ENCODE measurements around the gene NPB. TPM values are rescaled to one million over a fixed set of nuclear protein-coding genes. Genes with fewer than 3 reads are reported as not detected.
A peak's percentile ranks its signal among the peaks of the same experiment; 100 is the strongest.

NPB gene
- total RNA-seq, 2 experiments from 2014 or later, result 0.23 TPM; not detected in 1

DNA sequence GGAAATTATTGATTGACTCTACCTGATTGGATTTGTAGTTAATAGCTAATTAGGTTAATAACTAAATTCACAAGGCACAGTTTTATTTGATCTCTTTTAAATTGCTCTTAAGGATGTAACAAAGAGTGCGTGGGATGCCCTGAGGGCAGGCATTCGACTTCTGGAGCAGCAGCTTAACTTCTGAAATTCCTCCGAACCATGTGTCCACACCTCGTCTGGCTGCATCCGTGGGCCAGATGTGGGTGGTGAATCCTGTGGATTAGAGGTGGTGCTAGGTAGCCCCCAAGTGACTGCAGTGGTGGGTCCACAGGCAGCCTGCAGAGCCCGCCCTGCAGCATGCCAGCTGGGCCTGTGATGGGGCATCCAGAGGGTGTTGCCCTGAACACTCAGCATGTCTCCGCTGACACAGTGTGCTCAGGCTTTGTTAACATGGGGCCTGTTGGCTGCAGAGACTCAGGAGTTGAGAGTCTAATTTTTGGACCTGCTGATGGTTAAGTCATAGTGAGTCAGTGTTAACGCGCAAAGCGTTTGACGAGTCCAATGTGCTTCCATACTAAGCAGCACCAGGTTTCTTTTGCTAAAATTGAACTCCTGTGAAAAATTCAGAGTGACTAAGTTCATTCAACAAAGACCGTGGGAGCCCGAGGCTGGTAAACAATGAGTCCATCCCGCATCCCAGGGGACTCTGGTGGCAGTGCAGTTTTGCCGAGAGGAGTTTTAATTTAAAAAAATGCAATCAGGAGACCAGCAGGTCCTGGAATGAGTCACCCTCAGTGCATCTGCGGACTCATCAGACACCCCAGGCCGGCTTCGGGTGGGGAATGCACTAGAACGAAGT, 3.8 kb upstream of the NPB start:
- H3K4me1 Mint-ChIP-seq, result peaks cover 7% of the 10 kb centered on the region
- ATAC-seq, result no peak
- peaks cover 17% of the 10 kb centered on the region for H3K36me3 Mint-ChIP-seq
- DNase-seq, result no peak
- H3K27ac Mint-ChIP-seq, result no peak overlapping the region
- CTCF ChIA-PET, result interaction anchor here (1.1 kb wide), 1 partner anchor 11 kb away, joined by 3 read pairs; no protein-coding TSS in a partner anchor
- H3K27me3 Mint-ChIP-seq, result peaks cover 10% of the 10 kb centered on the region
- no peak overlapping the region for H3K4me3 Mint-ChIP-seq
- H3K9me3 Mint-ChIP-seq (ENCODE audit: low read depth), result no peaks in the 10 kb centered on the region

DNA sequence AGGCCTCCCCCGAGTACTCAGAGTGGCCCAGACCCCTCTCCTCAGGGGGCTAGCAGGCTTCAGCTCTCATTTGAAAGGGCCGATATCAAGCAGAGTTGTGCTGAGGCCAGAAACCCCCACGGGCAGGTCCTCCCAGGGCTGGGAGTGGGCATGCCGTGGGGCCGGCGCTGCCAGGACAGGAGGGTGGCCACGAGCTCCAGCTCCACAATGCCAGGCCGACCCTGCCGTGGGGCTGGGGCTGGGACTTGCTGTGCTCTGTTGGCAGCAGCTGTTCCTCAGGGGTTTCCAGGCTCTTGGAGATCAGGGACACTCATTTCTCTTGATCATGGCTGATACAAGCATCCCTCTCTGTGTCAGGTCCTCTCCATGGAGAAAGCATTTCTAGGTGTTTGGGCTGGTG, 3.2 kb upstream of the NPB start:
- H3K27ac Mint-ChIP-seq, result no peak overlapping the region
- H3K27me3 Mint-ChIP-seq, result peaks cover 10% of the 10 kb centered on the region
- DNase-seq, result no peak

DNA sequence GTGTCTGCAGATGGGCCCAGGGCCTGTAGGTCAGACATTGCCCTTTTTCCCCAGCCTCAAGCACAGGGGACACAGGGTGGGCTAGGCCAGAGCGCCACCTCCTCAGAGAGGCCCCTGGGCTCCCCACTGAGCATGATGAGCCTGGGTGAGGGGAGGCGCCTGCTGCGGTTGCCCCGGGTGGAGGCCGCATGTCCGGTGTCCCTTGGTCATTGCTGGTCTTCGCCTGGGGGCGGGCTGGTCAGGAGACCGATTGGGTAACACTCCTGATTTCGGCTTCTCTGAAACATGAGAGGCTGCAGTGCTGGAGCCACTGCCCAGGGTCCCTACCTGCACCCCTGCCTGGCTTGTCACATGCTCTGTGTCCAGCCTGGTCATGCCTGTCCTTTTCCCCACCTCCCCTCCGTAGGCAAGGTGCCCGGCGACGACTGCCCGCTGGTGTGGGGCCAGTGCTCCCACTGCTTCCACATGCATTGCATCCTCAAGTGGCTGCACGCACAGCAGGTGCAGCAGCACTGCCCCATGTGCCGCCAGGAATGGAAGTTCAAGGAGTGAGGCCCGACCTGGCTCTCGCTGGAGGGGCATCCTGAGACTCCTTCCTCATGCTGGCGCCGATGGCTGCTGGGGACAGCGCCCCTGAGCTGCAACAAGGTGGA, 2.4 kb upstream of the NPB start:
- ATAC-seq, result no peak
- Mint-ChIP-seq H3K4me1 (peaks cover 4% of the 10 kb centered on the region), H3K27me3 (peaks cover 10% of the 10 kb centered on the region), H3K4me3 (no peak overlapping the region), H3K9me3 (ENCODE audit: low read depth) (no peaks in the 10 kb centered on the region), H3K36me3 (peaks cover 14% of the 10 kb centered on the region), H3K27ac (no peak overlapping the region)
- CTCF ChIA-PET, result no interaction called here
- no peak for DNase-seq

More for the DNA sequence above, 3.2 kb upstream of the NPB start:
- ATAC-seq, result no peak
- Mint-ChIP-seq H3K4me3 (no peak overlapping the region), H3K4me1 (peaks cover 4% of the 10 kb centered on the region), H3K36me3 (peaks cover 16% of the 10 kb centered on the region), H3K9me3 (ENCODE audit: low read depth) (no peaks in the 10 kb centered on the region)
- CTCF ChIA-PET, result no interaction called here

DNA sequence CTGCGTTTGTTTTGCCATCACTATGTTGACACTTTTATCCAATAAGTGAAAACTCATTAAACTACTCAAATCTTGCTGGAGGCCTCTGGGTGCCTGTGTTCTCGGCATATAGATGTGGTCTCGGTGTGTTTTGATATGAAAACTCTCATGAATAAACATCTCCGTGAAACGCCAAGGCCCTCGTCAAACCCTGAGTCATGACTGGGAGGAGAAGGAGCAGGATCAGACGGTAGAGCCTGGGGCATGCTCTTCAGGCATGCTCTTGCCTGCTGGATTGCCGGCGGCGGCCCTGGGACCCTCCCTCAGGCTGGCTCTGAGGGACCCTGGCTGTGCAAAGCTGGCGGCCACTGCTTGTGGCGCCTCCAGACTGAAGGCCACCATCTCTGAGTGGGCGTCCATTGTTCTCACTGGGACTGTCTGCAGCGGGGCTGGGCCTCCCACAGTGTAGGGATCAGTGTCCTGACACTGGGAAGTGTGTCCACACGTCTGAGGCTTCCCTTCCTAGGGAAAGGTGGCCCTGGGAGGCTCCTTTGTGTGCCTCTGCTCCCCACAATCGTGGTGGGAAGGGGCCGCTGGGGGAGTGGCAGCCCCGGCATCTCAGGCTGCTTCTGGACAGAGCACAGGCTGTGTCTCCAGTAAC, 1.7 kb upstream of the NPB start:
- H3K27ac Mint-ChIP-seq, result no peak overlapping the region
- H3K4me3 Mint-ChIP-seq, result no peak overlapping the region
- H3K27me3 Mint-ChIP-seq, result peaks cover 10% of the 10 kb centered on the region
- peaks cover 4% of the 10 kb centered on the region for H3K4me1 Mint-ChIP-seq
- no peaks in the 10 kb centered on the region for H3K9me3 Mint-ChIP-seq (ENCODE audit: low read depth)
- no peak for DNase-seq
- peaks cover 13% of the 10 kb centered on the region for H3K36me3 Mint-ChIP-seq
- ATAC-seq, result no peak
- CTCF ChIA-PET, result no interaction called here

DNA sequence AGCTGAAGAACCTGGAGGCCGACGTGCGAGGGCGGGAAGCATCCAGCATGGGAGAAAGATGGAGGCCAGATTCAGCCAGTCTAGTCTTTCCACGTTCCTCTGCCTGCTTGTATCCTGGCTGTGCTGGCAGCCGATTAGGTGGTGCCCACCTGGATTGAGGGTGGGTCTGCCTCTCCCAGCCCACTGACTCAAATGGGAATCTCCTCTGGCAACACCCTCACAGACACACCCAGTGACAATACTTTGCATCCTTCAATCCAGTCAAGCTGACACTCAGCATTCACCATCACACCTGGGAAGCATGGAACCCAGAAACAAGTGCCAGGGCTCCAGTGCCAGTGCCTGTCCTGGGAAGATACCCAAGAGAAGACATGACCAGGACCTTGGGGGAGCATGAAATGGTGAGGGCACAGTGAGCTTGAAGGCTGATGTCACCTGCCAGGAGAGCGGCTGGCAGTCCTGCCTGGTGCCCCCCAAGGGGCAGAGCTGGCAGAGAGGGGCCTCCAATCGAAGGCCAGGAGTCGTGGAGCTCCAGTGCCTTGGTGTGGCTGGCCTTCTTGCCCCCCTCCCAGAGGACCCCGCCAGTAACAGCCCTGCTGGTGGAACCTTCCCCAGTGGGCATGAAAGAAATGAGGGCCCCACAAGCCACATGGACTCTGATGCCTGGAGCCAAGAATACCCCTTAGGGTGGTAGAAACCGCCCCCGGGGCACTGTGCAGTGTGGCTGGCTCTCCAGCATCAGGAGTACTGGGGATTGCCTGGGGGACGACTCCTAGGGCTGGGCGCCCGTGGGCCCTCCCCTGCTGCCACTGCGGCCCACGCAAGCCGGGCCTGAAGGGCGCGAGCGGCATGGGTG, 643 bp upstream of the NPB start:
- ATAC-seq (peak; percentile 11), DNase-seq (no peak)
- CTCF ChIA-PET, result no interaction called here
- Mint-ChIP-seq H3K27me3 (peaks cover 10% of the 10 kb centered on the region), H3K4me3 (no peak overlapping the region), H3K27ac (no peak overlapping the region), H3K4me1 (peaks cover 4% of the 10 kb centered on the region), H3K36me3 (peaks cover 10% of the 10 kb centered on the region), H3K9me3 (ENCODE audit: low read depth) (no peaks in the 10 kb centered on the region)

DNA sequence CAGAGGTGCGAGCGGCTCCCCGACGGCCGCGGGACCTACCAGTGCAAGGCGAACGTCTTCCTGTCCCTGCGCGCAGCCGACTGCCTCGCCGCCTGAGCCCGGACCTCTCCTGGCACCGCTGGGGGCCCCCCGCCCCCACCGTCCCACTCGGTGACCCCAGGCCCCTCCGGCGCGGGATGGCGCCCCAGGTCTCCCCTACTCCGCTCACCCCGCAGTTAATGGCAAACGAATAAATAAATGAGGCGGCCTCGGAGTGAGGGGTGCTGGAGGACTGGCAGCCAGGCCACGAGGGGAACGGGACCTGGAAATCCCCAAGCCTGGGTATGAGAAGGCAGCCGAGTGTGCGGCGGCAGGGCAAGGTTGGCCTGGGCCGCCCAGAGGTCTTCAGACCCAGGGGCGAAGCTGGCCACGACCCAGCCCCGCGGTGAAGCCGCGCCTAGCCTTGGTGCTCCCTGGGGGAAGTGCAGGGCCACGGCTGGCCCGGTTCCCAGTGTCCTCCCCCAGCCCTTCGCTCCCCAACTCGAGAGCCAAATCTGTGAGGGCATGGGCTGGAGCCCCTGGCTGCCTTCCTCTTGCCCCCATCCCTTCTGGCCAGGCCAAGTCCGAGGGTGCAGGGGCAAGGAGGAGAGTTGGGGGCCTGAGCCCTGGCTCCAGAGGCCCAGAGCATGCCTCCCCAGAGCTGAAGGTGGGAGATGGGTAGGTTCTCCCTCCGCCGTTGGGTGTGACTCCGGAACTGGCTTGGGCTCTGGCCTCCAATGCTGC, 796 bp downstream of the NPB start:
- Mint-ChIP-seq H3K9me3 (ENCODE audit: low read depth) (no peaks in the 10 kb centered on the region), H3K27ac (no peak overlapping the region), H3K36me3 (peaks cover 10% of the 10 kb centered on the region), H3K4me1 (peaks cover 4% of the 10 kb centered on the region), H3K27me3 (peaks cover 10% of the 10 kb centered on the region), H3K4me3 (no peak overlapping the region)
- DNase-seq (no peak), ATAC-seq (peak; percentile 43)
- CTCF ChIA-PET, result interaction anchor here (1.4 kb wide), 1 partner anchor 11 kb away, joined by 5 read pairs; the partner anchor contains the start of gene ANAPC11

DNA sequence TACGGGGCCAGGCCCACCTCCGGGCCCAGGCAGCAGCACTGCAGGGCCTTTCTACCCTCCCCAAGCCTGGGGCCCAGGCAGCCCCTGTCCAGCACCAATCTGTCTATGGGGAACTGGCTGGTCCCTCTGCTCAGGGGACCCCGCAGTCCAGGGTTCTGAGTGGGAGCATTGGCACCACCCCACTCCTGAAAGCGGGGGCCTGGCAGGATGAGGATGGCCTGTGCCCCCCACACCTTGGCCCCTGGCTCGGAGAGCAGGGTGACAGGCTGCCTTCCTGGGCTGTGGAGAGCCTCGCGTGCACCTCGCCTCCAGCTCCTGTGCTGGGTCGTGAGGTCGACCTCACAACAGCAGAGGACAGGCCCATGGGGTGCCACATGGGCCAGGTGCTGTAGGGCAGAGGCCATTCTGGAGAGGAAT, 1.4 kb downstream of the NPB start:
- no peak for ATAC-seq
- H3K4me1 Mint-ChIP-seq, result peaks cover 4% of the 10 kb centered on the region
- CTCF ChIA-PET, result interaction anchor here (1.4 kb wide), 1 partner anchor 11 kb away, joined by 5 read pairs; the partner anchor contains the start of gene ANAPC11
- peaks cover 10% of the 10 kb centered on the region for H3K36me3 Mint-ChIP-seq
- peaks cover 10% of the 10 kb centered on the region for H3K27me3 Mint-ChIP-seq
- no peaks in the 10 kb centered on the region for H3K9me3 Mint-ChIP-seq (ENCODE audit: low read depth)
- no peak overlapping the region for H3K27ac Mint-ChIP-seq
- no peak for DNase-seq
- no peak overlapping the region for H3K4me3 Mint-ChIP-seq

DNA sequence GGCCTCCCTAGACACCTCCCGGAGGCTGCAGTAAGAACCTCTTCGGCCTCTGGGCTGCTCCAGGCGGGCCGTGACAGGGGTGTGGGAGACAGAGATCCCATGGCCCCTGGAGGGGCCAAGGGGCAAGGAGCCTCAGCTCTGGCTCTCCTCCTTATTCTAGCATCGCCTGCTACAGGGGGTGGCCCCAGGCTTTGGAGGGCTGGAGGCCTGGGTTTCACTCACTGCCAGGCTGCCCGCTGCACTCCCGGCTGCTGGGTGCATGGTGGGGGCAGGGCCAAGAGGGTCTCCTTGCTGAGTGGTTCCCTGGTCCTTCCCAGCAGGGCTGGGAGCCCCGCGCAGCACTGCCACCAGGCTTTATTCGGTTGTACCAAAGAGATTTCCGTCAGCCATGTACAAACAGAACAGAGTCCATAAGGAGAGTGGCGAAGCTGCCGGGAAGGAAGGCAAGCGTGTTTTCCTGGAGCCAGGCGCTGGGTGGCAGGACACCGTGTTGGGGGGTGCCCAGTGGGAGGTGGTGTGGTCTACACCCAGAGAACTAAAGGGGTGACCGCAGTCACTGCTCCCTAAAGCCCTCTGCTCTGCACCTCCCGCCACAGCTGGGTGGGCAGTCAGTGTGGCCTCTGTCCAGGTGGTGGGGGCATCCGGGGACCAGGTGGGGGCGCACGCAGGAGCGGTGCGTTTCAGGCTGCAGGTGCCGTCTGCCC, 2.0 kb downstream of the NPB start:
- Mint-ChIP-seq H3K27me3 (peaks cover 10% of the 10 kb centered on the region), H3K4me1 (peaks cover 4% of the 10 kb centered on the region), H3K9me3 (ENCODE audit: low read depth) (no peaks in the 10 kb centered on the region), H3K36me3 (peaks cover 10% of the 10 kb centered on the region), H3K4me3 (no peak overlapping the region), H3K27ac (no peak overlapping the region)
- CTCF ChIA-PET, result no interaction called here
- ATAC-seq (no peak), DNase-seq (no peak)

DNA sequence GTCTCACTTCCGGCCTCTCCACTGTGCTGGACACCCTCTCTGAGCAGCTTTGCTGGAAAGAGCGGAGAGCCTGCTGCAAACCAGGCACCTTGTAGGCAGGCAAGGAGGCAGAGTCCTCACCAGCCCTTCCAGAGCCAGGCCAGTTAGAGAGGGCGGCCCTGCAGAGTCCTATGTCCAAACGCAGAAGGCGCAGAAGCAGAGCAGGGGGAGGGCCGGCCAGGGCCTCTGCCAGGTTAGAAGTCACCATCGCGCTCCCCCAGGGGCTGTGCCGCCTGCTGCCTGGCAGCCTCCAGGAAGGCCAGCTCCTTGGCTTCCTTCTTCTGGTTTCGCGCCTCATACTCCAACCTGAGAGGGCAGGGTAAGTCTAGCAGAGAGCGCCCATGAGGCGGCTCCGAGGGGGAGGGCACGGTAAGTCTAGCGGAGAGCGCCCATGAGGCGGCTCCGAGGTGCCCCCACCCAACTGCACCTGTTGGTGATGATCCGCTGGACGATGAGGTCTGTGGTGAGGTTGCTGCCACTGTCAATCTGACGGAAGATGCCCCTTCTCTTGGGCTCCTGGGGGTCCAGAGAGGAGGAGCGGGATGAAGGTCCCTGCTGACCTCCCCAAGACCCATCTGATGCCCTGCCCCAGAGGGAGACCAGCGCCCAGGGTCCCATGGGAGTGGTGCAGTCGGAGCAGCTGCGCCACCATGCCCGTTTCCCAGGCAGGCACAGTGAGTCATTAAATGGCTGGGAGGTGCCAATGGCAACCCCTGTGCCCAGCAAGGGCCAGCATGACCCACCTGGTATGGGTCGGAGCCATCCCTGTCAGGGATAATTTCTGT, 2.8 kb downstream of the NPB start:
- H3K4me3 Mint-ChIP-seq, result no peak overlapping the region
- DNase-seq, result no peak
- H3K27me3 Mint-ChIP-seq, result peaks cover 10% of the 10 kb centered on the region
- CTCF ChIA-PET, result no interaction called here
- peaks cover 4% of the 10 kb centered on the region for H3K4me1 Mint-ChIP-seq
- no peak overlapping the region for H3K27ac Mint-ChIP-seq
- ATAC-seq, result no peak
- H3K9me3 Mint-ChIP-seq (ENCODE audit: low read depth), result no peaks in the 10 kb centered on the region
- H3K36me3 Mint-ChIP-seq, result peaks cover 9% of the 10 kb centered on the region

DNA sequence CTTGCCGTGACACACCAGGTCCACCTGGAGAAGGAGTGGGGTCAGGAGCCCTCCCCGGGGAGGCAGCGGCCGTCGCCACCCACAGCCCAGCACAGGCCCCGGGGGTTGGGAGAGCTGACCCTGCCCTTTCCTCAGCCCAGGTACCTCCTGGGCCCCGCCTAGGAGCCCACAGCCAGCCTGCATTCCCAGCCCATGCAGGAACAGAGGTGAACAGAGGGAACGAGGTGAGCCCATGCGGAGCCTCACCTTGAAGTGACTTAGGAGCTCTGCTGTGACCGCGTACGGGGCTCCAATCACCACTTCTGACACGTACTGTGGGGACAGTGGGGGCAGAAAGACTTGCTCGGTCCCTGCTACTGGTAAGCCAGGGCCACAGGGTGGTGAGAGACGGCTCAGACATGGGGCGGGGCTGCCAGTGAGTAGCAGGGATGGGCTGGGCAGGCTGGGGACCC, 3.4 kb downstream of the NPB start:
- no peaks in the 10 kb centered on the region for H3K9me3 Mint-ChIP-seq (ENCODE audit: low read depth)
- no peak overlapping the region for H3K27ac Mint-ChIP-seq
- DNase-seq, result no peak
- no peak overlapping the region for H3K4me3 Mint-ChIP-seq
- H3K27me3 Mint-ChIP-seq, result peaks cover 10% of the 10 kb centered on the region
- peaks cover 10% of the 10 kb centered on the region for H3K4me1 Mint-ChIP-seq
- H3K36me3 Mint-ChIP-seq, result peaks cover 5% of the 10 kb centered on the region
- ATAC-seq, result no peak
- CTCF ChIA-PET, result interaction anchor here (1.0 kb wide), 1 partner anchor 12 kb away, joined by 3 read pairs; no protein-coding TSS in a partner anchor

DNA sequence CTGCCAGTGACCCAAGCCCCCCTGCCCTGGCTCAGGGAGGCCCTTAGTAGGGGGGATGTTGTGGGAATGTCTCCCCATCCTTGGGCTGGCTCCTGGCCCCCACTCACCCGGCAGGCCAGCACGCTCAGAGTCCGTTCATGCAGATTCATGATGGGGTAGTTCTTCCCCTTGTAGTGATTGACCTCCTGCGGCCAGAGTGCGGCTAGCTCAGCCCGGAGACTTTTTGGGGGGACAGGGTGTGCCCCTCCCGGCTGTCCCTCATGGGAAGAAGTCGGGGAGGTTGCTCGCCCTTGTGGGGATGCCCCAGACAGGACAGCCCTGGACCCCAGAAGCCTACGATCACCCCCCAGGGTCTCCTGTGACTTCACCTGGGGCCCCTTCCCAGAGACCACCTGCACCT, 4.0 kb downstream of the NPB start:
- peaks cover 10% of the 10 kb centered on the region for H3K4me1 Mint-ChIP-seq
- CTCF ChIA-PET, result interaction anchor here (1.0 kb wide), 1 partner anchor 12 kb away, joined by 3 read pairs; no protein-coding TSS in a partner anchor

More for the DNA sequence above, 4.0 kb downstream of the NPB start:
- DNase-seq (no peak), ATAC-seq (no peak)
- peaks cover 7% of the 10 kb centered on the region for H3K27me3 Mint-ChIP-seq
- H3K27ac Mint-ChIP-seq, result no peak overlapping the region
- no peaks in the 10 kb centered on the region for H3K9me3 Mint-ChIP-seq (ENCODE audit: low read depth)
- no peak overlapping the region for H3K4me3 Mint-ChIP-seq
- peaks cover 4% of the 10 kb centered on the region for H3K36me3 Mint-ChIP-seq

Data from activated CD8-positive, alpha-beta memory T cell treated with anti-CD3 and anti-CD28 coated beads, Interleukin-2, amount 10 ng/mL, durations not matched to agents 7 days and 5 days (primary cell).